BLaER1 treated with 17β-estradiol and CSF1 and Interleukin-3, amounts not matched to agents 10 nM and 100 nM (cell line): ENCODE measurements around the gene ATP6V1D.

Experiments used
- H3K27ac ChIP-seq, 11 experiments: shearing (Covaris generic); formaldehyde crosslinking; 2 replicates each; pipeline ENCODE4 v1.8.1; 2022
- H3K27me3 ChIP-seq, 11 experiments: shearing (Covaris generic); formaldehyde crosslinking; 2 replicates each; pipeline ENCODE4 v1.8.1; 2022
- H3K36me3 ChIP-seq, 11 experiments: shearing (Covaris generic); formaldehyde crosslinking; 2 replicates each; pipeline ENCODE4 v1.8.1; 2022
- H3K4me1 ChIP-seq, 10 experiments: shearing (Covaris generic); formaldehyde crosslinking; 2 replicates each; pipeline ENCODE4 v1.8.1; 2022
- H3K4me2 ChIP-seq, 11 experiments: shearing (Covaris generic); formaldehyde crosslinking; 2 replicates each; pipeline ENCODE4 v1.8.1; 2022
- H3K4me3 ChIP-seq, 10 experiments: shearing (Covaris generic); formaldehyde crosslinking; 2 replicates each; pipeline ENCODE4 v1.8.1; 2022
- H3K9ac ChIP-seq, 11 experiments: shearing (Covaris generic); formaldehyde crosslinking; 2 replicates each; pipeline ENCODE4 v1.8.1; 2022
- H3K9me3 ChIP-seq, 11 experiments: shearing (Covaris generic); formaldehyde crosslinking; replicated peaks in 1 of 11; 2 replicates each; pipeline ENCODE4 v1.8.1; 2022
- H4K20me1 ChIP-seq, 11 experiments: shearing (Covaris generic); formaldehyde crosslinking; 2 replicates each; pipeline ENCODE4 v1.8.1; 2022
- Cebpa-rat ChIP-seq, 11 experiments: shearing (Covaris generic); IDR thresholded peaks; 2 replicates each; pipeline ENCODE4 v1.8.1; 2022

Gene ATP6V1D

GRCh38 chr14:67377916-67378315 is 18.3 kb upstream of the ATP6V1D start:
- Histone ChIP-seq H4K20me1 (peaks cover 15 to 79% (median 55%) of the 10 kb centered on the region in 11 experiments; a peak in 20 of 22 replicates), H3K27me3 (no peaks in the 10 kb centered on the region), H3K9me3 (no peaks in the 10 kb centered on the region), H3K4me2 (no peak overlapping the region), H3K9ac (no peak overlapping the region), H3K4me3 (no peak overlapping the region), H3K27ac (no peak overlapping the region), H3K4me1 (peaks cover 0 to 7% (median 0%) of the 10 kb centered on the region in 10 experiments; a peak in 1 of 20 replicates), H3K36me3 (peaks cover 95 to 100% (median 97%) of the 10 kb centered on the region in 11 experiments)
- TF ChIP-seq Cebpa-rat (IDR thresholded peaks at IDR 0.05), result no peak

- Histone ChIP-seq H3K4me3 (no peak overlapping the region), H3K4me2 (no peak overlapping the region), H3K27me3 (no peaks in the 10 kb centered on the region), H3K9me3 (no peaks in the 10 kb centered on the region), H3K27ac (no peak overlapping the region), H4K20me1 (peaks cover 29 to 99% (median 70%) of the 10 kb centered on the region in 11 experiments; a peak in 20 of 22 replicates), H3K9ac (0 out of 22 replicates have a peak overlapping the region, but pooled peaks of 1 of the 11 experiments have one; percentile 10), H3K4me1 (peaks cover 0 to 7% (median 0%) of the 10 kb centered on the region in 10 experiments; a peak in 4 of 20 replicates), H3K36me3 (peaks cover 97 to 100% (median 100%) of the 10 kb centered on the region in 11 experiments)
- TF ChIP-seq Cebpa-rat (IDR thresholded peaks at IDR 0.05), result no peak
Observed at GRCh38 chr14:67373347-67373746, 13.7 kb upstream of the ATP6V1D start.

- H3K4me3 ChIP-seq, result no peak overlapping the region
- 0 out of 22 replicates have a peak overlapping the region, but pooled peaks of 1 of the 11 experiments have one; percentile 10 for H3K9ac ChIP-seq
- H3K36me3 ChIP-seq, result peaks cover 97 to 100% (median 100%) of the 10 kb centered on the region in 11 experiments
- H3K27me3 ChIP-seq, result no peaks in the 10 kb centered on the region
- no peak for TF ChIP-seq Cebpa-rat (IDR thresholded peaks at IDR 0.05)
- peaks cover 29 to 99% (median 71%) of the 10 kb centered on the region in 11 experiments; a peak in 20 of 22 replicates for H4K20me1 ChIP-seq
- no peak overlapping the region for H3K4me2 ChIP-seq
- H3K4me1 ChIP-seq, result peaks cover 0 to 6% (median 0%) of the 10 kb centered on the region in 10 experiments; a peak in 4 of 20 replicates
- H3K27ac ChIP-seq, result no peak overlapping the region
- no peaks in the 10 kb centered on the region for H3K9me3 ChIP-seq
Observed at GRCh38 chr14:67372833-67373232, 13.2 kb upstream of the ATP6V1D start.

GRCh38 chr14:67371247-67372148 is 11.9 kb upstream of the ATP6V1D start:
- no peak overlapping the region for H3K4me2 ChIP-seq
- peaks cover 0 to 6% (median 0%) of the 10 kb centered on the region in 10 experiments; a peak in 3 of 20 replicates for H3K4me1 ChIP-seq
- no peak overlapping the region for H3K9ac ChIP-seq
- H3K4me3 ChIP-seq, result no peak overlapping the region
- H3K36me3 ChIP-seq, result peaks cover 97 to 100% (median 100%) of the 10 kb centered on the region in 11 experiments
- H3K27ac ChIP-seq, result no peak overlapping the region
- no peaks in the 10 kb centered on the region for H3K9me3 ChIP-seq
- H3K27me3 ChIP-seq, result no peaks in the 10 kb centered on the region
- peaks cover 31 to 100% (median 71%) of the 10 kb centered on the region in 11 experiments; a peak in 20 of 22 replicates for H4K20me1 ChIP-seq
- no peak for TF ChIP-seq Cebpa-rat (IDR thresholded peaks at IDR 0.05)

- TF ChIP-seq Cebpa-rat (IDR thresholded peaks at IDR 0.05), result no peak
Observed at GRCh38 chr14:67370830-67371229, 11.2 kb upstream of the ATP6V1D start.

GRCh38 chr14:67365476-67365875 is 5.9 kb upstream of the ATP6V1D start:
- H3K27me3 ChIP-seq, result no peaks in the 10 kb centered on the region
- no peak overlapping the region for H3K4me3 ChIP-seq
- peaks cover 42 to 100% (median 81%) of the 10 kb centered on the region in 11 experiments; a peak in 19 of 22 replicates for H4K20me1 ChIP-seq
- peaks cover 19 to 31% (median 24%) of the 10 kb centered on the region in 10 experiments for H3K4me1 ChIP-seq
- TF ChIP-seq Cebpa-rat (IDR thresholded peaks at IDR 0.05), result no peak
- H3K9me3 ChIP-seq, result no peaks in the 10 kb centered on the region
- H3K27ac ChIP-seq, result no peak overlapping the region
- H3K9ac ChIP-seq, result no peak overlapping the region
- H3K36me3 ChIP-seq, result peaks cover 63 to 92% (median 81%) of the 10 kb centered on the region in 11 experiments
- no peak overlapping the region for H3K4me2 ChIP-seq

More at GRCh38 chr14:67370830-67371229, 11.2 kb upstream of the ATP6V1D start:
- H3K27me3 ChIP-seq, result no peaks in the 10 kb centered on the region
- peaks cover 97 to 100% (median 100%) of the 10 kb centered on the region in 11 experiments for H3K36me3 ChIP-seq
- H4K20me1 ChIP-seq, result peaks cover 33 to 100% (median 72%) of the 10 kb centered on the region in 11 experiments; a peak in 20 of 22 replicates
- no peak overlapping the region for H3K4me3 ChIP-seq
- H3K4me1 ChIP-seq, result peaks cover 0 to 6% (median 0%) of the 10 kb centered on the region in 10 experiments; a peak in 3 of 20 replicates
- no peak overlapping the region for H3K4me2 ChIP-seq
- H3K27ac ChIP-seq, result no peak overlapping the region
- H3K9me3 ChIP-seq, result no peaks in the 10 kb centered on the region
- no peak overlapping the region for H3K9ac ChIP-seq

GRCh38 chr14:67360470-67361206 is 1.0 kb upstream of the ATP6V1D start:
- Histone ChIP-seq H3K36me3 (peaks cover 18 to 44% (median 33%) of the 10 kb centered on the region in 11 experiments), H3K4me1 (peaks cover 36 to 64% (median 46%) of the 10 kb centered on the region in 10 experiments), H3K9ac (peak overlapping the region; percentile 93 to 99 (median 96)), H3K27ac (peak overlapping the region; percentile 96 to 99 (median 99)), H3K9me3 (no peaks in the 10 kb centered on the region), H4K20me1 (peaks cover 29 to 79% (median 62%) of the 10 kb centered on the region in 11 experiments; a peak in 20 of 22 replicates), H3K27me3 (no peaks in the 10 kb centered on the region), H3K4me3 (peak overlapping the region; percentile 80 to 94 (median 88)), H3K4me2 (peak overlapping the region; percentile 78 to 97 (median 84))
- TF ChIP-seq Cebpa-rat (IDR thresholded peaks at IDR 0.05), result no peak

GRCh38 chr14:67358924-67359774 is 455 bp downstream of the ATP6V1D start:
- Histone ChIP-seq H3K27ac (peak overlapping the region; percentile 89 to 99 (median 98)), H3K4me3 (peak overlapping the region; percentile 80 to 94 (median 88)), H3K27me3 (no peaks in the 10 kb centered on the region), H4K20me1 (peaks cover 23 to 78% (median 54%) of the 10 kb centered on the region in 11 experiments; a peak in 20 of 22 replicates), H3K36me3 (peaks cover 5 to 29% (median 19%) of the 10 kb centered on the region in 11 experiments; a peak in 17 of 22 replicates), H3K9ac (peak overlapping the region; percentile 93 to 99 (median 96)), H3K4me2 (peak overlapping the region; percentile 82 to 99 (median 90)), H3K4me1 (peaks cover 36 to 70% (median 46%) of the 10 kb centered on the region in 10 experiments), H3K9me3 (no peaks in the 10 kb centered on the region)
- TF ChIP-seq Cebpa-rat (IDR thresholded peaks at IDR 0.05), result no peak
